Stimulated activated CD8-positive, alpha-beta memory T cell treated with anti-CD3 and anti-CD28 coated beads, Interleukin-4, amount 100 ng/mL, for 4 hours (primary cell): ENCODE data around the gene ACSM2B.
"Not testable (repeated sequence)": the region's sequence is repeated elsewhere in the genome, so short reads cannot be mapped to it uniquely, and the experiment has no call there.

Source experiments
- DNase-seq, 2 donors: peaks; one replicate each; pipeline ENCODE4 v3.0.0-alpha.2; 2020; ENCODE audit warnings: low read depth in 2 of 2, low spot score in 1 of 2

Gene ACSM2B

DNA sequence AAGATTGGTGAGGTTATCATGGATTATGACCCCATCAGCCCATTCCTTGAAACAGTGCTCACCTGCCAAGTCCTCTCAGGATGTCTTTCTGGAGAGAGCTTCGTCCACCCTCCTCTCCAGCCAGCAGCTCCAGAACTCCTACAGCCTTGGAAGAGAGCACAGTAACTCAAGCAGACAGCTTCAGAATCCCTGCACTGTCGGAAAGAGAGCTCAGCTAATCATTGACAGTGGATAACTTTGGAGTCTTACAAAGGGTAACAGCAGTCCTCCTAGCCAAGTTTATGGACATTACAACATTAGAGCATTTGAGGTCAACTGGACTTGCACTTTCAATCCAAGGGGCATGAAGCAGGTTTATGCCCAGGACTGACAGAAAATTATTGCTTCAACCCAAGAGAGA is at the start of gene ACSM2B:
Gene ACSM2B (minus strand): TSS at position 223 of the 400 bp plus-strand sequence. CDS start 11,522 bp downstream, outside the sequence.
- DNase-seq = not testable (repeated sequence)

- DNase-seq = no peak
Measured at GRCh38 chr16:20624882-20625807, 49.0 kb upstream of the ACSM2B start.

- no peak for DNase-seq
Measured at GRCh38 chr16:20624205-20624604, 48.0 kb upstream of the ACSM2B start.

GRCh38 chr16:20622498-20622870 is 46.3 kb upstream of the ACSM2B start:
- DNase-seq = no peak

DNA sequence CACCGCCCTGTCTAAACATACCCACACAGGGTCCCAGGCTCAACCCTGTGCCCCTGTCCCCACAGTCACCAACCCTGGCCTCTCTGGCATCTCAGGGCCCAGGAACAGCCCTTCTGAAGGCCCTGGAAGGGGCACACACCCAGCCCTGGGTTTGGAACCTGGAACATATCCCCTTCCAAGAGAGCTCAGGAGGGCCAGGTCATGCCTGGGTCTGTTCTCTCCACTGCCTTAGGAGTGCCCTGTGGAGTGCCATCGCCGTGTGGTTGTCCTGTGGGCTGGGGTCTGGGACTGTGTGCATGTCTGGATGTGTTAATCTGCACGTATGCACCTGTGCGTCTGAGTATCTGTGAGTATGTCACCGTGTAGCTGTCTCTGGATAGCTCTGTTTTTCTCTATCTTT is 45.2 kb upstream of the ACSM2B start:
- DNase-seq = no peak

DNA sequence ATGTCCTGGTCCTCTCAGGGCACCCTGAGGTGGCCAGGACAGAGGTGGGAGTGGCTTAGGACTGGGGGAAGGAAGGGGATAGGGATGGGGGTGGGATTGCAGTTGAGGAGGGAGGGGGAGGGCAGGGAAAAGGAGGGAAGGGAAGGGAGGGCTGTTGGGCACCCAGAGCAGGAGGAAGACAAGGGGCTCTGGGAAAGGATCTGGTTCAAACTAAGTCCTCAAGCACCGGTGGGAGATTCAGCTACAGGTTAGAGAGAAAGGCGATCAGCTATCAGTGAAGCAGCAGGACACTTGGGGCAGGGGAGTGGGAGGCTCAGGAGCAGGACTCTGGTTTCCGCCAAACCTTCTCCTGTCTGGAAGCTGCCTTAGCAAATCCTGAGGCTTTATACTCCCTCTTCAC is 44.6 kb upstream of the ACSM2B start:
- DNase-seq = no peak

DNA sequence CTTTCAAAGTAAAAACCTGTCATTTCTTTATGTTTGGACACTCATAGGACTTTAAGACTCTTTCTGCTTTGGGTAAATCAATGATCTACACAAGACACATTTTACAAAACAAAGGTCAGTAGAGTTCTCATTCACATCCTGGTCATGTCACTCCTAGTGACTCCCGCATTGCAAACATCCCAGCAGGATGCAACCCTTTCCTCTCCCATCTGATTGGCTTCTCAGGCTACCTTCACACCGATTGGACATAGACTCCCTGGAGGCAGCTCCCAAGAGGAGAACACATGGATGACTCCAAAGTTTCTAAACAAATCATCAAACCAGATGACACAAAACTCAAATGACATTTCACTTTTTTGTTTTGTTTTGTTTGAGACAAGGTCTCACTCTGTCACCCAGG is 43.8 kb upstream of the ACSM2B start:
- DNase-seq = no peak

DNA sequence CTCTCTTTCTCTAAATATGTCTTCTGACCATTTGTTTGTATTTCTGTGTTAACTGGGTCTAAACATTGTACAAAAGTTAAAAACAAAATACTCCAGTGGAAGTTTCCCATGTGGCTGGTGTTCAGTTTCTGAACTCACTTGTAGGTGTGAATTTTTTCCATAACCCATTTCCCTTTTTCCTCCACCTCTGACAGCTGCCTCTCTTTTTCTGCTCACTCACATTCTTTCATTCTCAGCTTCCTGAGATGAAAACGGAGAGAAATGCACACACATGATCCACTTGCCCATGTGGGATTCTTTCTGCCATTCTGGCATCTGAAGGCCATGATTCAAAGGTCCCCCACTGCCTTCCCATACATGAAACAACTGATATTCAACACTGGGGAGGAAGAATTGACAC is 41.1 kb upstream of the ACSM2B start:
- DNase-seq = no peak

DNA sequence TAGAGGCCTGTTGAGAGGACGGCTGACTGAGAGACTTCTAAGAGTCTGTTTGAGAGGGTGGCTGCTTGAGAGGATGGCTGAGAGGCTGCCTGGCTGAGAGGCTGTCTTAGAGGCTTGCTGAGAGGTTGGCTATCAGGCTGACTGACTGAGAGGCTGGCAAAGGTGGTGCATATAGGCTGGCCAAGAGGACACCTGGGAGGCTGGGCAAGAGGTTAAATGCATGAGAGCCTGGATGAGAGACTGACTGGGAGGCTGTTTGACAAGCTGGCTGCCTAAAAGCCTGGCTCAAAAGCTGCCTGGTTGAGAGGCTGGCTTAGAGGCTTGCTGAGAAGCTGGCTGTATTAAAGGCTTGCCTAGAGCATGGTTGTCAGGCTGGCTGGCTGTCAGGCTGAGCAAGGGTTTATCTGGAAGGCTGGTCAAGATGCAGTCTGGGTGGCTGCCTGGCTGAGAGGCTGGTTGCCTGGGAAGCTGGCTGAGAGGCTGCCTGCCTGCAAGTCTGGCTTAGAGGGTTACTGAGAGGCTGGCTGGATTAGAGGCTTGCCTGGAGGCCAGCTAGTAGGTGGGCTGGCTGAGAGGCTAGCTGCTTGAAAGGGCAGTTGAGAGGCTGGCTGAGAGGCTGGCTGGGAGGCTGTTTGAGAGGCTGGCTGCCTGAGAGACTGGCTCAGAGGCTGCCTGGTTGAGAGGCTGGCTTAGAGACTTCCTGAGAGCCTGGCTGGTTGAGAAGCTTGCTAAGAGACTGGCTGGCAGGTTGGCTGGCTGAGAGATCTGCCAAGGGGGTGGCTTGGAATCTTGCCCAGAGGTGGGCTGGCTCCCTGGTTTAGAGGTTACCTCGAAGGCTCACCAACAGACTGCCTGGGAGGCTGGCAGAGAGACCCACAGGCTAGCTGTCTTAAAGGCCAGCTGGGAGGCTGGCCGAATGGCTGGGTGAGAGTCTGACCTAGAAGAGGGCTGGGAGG is 38.3 kb upstream of the ACSM2B start:
- no peak for DNase-seq

GRCh38 chr16:20613481-20614185 is 37.5 kb upstream of the ACSM2B start:
- DNase-seq = no peak

- no peak for DNase-seq
Measured at GRCh38 chr16:20612551-20613480, 36.6 kb upstream of the ACSM2B start.

DNA sequence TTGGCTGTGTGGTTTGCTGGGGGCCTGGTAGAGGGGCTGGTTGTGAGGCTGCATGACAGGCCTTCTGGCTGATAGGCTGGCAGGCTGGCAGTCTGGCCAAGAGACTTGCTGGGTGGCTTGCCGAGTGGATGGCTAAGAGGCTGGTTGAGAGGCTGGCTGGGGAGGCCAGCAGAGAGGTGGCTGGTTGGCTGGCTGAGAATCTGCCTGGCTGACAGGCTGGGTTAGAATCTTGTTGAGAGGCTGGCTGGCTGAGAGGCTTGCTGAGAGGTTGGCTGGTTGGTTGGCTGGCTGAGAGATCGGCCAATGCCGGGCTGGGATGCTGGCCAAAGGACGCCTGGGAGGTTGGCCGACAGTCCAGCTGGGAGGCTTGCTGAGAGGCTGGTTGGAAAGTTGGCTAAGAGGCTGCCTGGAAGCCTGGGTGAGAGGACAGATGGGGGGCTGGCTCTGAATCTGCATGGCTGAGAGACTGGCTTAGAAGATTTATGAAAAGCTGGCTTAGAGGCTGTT is 35.9 kb upstream of the ACSM2B start:
- no peak for DNase-seq

DNA sequence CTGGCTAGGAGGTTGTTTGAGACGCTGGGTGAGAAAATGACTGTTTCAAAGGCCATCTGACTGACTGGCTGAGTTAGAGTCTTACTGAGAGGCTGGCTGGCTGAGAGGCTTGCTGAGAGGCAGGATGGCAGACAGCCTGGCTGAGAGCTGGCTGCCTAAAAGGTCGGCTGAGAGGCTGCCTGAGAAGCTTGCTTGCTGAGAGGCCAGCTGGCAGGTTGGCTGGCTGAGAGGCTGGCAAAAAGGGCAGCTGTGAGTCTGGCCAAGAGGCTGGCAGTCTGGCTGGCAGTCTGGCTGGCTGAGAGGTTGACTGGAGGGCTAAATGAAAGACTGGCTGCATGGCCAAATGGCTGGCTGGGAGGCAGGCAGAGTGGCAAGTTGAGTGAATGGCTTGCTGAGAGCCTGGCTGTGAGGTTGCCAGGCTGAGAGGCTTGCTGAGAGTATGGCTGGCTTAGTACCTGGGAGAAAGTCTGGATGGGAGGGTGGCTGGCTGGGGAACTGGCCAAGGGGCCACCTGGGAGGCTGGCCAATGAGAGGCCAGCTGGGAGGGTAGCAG is 35.3 kb upstream of the ACSM2B start:
- no peak for DNase-seq

- DNase-seq = no peak
Measured at GRCh38 chr16:20610892-20611349, 34.8 kb upstream of the ACSM2B start.

- no peak for DNase-seq
Measured at GRCh38 chr16:20610211-20610891, 34.2 kb upstream of the ACSM2B start.

DNA sequence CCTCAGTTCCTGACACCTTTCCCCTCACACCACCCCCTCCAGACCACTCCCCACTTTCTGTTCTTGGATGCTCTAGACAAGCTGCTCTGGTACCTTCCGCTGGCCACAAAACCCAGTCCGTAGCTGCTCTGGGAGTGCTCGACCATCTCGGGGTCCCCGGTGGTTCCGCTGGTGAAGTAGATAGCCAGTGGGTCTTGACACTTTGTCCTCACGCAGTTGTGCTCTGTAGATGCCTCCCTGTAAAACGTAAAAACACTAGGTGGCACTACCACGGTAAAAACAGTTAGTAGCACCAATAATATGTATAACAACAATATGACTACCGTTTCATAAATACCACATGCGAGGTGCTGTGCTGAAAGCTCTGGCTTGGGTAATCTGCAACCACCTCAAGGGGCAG is 26.0 kb upstream of the ACSM2B start:
- DNase-seq = not testable (repeated sequence)

DNA sequence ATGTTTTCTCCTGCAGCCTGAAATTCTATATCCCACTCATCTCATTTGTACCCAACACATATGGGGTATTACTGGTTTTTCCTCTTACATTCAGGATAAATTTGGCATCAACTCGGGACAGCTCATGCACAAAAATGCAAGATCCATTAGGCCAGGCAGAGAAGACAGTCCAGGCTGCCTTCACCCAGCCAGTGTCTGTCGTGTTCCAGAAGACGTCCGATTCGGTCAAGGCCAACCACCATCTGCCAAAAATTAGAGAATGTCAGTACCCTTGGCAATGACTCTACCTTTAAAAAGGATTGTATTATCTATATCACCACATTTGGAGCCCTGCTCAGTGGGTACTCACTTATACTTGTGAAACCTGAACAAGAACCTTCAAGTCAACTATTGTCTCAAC is 23.3 kb upstream of the ACSM2B start:
- DNase-seq = not testable (repeated sequence)

DNA sequence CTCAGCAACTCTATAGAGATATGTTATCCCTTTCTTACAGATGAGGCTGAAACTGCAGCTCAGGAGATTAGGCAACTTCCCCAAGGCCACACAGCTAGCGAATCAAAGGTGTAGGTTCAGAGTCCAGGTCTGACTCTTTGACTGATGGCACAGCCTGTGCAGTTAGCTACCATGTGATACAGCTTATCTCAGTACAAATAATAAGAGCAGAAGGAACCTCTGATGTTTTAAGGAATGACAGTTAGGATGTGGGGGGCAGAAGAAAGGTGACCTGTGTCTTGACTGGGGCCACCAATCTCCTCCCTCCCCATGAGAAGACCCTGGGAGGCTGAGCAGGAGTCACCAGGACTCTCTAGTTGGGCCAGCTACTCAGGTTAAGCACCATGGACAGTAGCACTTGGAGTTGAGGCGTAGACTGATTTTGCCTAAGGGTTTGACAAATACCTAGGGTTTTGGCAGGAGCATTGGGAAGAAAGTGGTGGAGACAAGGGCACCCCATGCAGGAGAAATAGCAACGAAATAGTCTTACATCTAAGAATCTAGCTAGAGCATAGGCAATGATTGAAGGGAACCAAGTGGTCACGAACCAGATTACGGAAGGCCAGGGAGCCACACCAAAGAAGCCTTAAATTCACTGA is 22.8 kb upstream of the ACSM2B start:
- DNase-seq = no peak
